SK-N-SH (cell line): ENCODE data around the gene CASK. TPM values are rescaled to one million over a fixed set of nuclear protein-coding genes. Genes with fewer than 3 reads are reported as not detected.

Source experiments
- CTCF ChIA-PET: fragments of 300-600, 350-600 bp; formaldehyde crosslinking; extraction: SDS; loops from one replicate; lab custom pipeline; 2021; lab: Yijun Ruan, JAX
- POLR2A ChIA-PET: fragments of 350-600 bp; sonication (Branson Sonifier 250); formaldehyde crosslinking; extraction: SDS; loops from one replicate; lab custom pipeline; 2020; ENCODE audit warnings: antibody characterized with exemption, inconsistent platforms; lab: Yijun Ruan, JAX
- DNase-seq: peaks from one replicate; pipeline ENCODE4 v3.0.0; 2012
- H2AFZ ChIP-seq: fragments of 200-600 bp; sonication (generic); 2 replicates; pipeline ENCODE4 v1.8.1; 2016; ENCODE audit warnings: antibody characterized with exemption, mild to moderate bottlenecking, low read depth
- H3F3A ChIP-seq: fragments of 200-600 bp; sonication (generic); replicated peaks from 2 replicates; pipeline ENCODE3; 2016; ENCODE audit warnings: antibody characterized with exemption, mild to moderate bottlenecking; ENCODE audit not compliant: insufficient read depth
- H3K27ac ChIP-seq, 2 experiments: fragments of 200-500 bp in 1 of 2; fragments of 200-600 bp in 1 of 2; sonication (Bioruptor generic) in 1 of 2; sonication (generic), shearing (Covaris generic) in 1 of 2; 2 replicates each; pipeline versions ENCODE4 v1.5.1 to v1.6.1; 2014 to 2016; ENCODE audit warnings: low read depth in 2 of 2, inconsistent platforms in 1 of 2, low read length in 1 of 2, mild to moderate bottlenecking in 1 of 2, mixed read lengths in 1 of 2
- H3K27me3 ChIP-seq: fragments of 200-600 bp; sonication (generic), shearing (Covaris generic); 2 replicates; pipeline ENCODE4 v1.6.1; 2016; ENCODE audit warnings: mixed run types; ENCODE audit not compliant: insufficient read depth
- H3K36me3 ChIP-seq, 2 experiments: fragments of 200-500 bp in 1 of 2; fragments of 200-600 bp in 1 of 2; sonication (Bioruptor generic) in 1 of 2; sonication (generic) in 1 of 2; replicated peaks in 1 of 2; 2 replicates each; pipeline versions ENCODE3 to v1.5.1; 2014 to 2016; ENCODE audit warnings: low read length in 1 of 2, mild to moderate bottlenecking in 1 of 2; ENCODE audit not compliant: insufficient read depth in 2 of 2, control insufficient read depth in 1 of 2
- H3K4me1 ChIP-seq, 2 experiments: fragments of 200-500 bp in 1 of 2; fragments of 200-600 bp in 1 of 2; sonication (Bioruptor generic) in 1 of 2; sonication (generic), shearing (Covaris generic) in 1 of 2; 2 replicates each; pipeline versions ENCODE4 v1.5.1 to v1.6.1; 2014 to 2016; ENCODE audit warnings: low read depth in 1 of 2, low read length in 1 of 2, mixed run types in 1 of 2; ENCODE audit not compliant: insufficient read depth in 2 of 2, control insufficient read depth in 1 of 2
- H3K4me2 ChIP-seq: fragments of 200-600 bp; sonication (generic), shearing (Covaris generic); 2 replicates; pipeline ENCODE4 v1.6.1; 2017; ENCODE audit warnings: mixed run types
- H3K4me3 ChIP-seq, 2 experiments: fragments of 200-500 bp in 1 of 2; fragments of 200-600 bp in 1 of 2; sonication (Bioruptor generic) in 1 of 2; sonication (generic), shearing (Covaris generic) in 1 of 2; 2 replicates each; pipeline versions ENCODE4 v1.5.1 to v1.8.1; 2014 to 2016; ENCODE audit warnings: low read depth in 2 of 2, inconsistent platforms in 1 of 2, low read length in 1 of 2, mild to moderate bottlenecking in 1 of 2, mixed read lengths in 1 of 2, moderate library complexity in 1 of 2
- H3K79me2 ChIP-seq: fragments of 200-600 bp; sonication (generic); 2 replicates; pipeline ENCODE4 v1.8.1; 2017; ENCODE audit warnings: mild to moderate bottlenecking; ENCODE audit not compliant: insufficient read depth
- H3K9ac ChIP-seq: fragments of 200-600 bp; sonication (generic); 2 replicates; pipeline ENCODE4 v1.6.1; 2017; ENCODE audit warnings: mixed run types
- H3K9me2 ChIP-seq: fragments of 200-600 bp; sonication (generic); 2 replicates; pipeline ENCODE4 v1.6.1; 2017; ENCODE audit warnings: mixed run types
- H3K9me3 ChIP-seq: fragments of 200-600 bp; sonication (generic); 2 replicates; pipeline ENCODE4 v1.6.1; 2017; ENCODE audit warnings: mixed run types, mild to moderate bottlenecking, moderate library complexity
- H4K20me1 ChIP-seq: fragments of 200-600 bp; sonication (generic); 2 replicates; pipeline ENCODE4 v1.6.1; 2017; ENCODE audit warnings: mild to moderate bottlenecking, mixed run types; ENCODE audit not compliant: insufficient read depth
- EZH2phosphoT487 ChIP-seq: fragments of 200-600 bp; sonication (generic); IDR thresholded peaks from 2 replicates; pipeline ENCODE4 v1.6.1; 2017; ENCODE audit warnings: low read depth, mixed run types, mild to moderate bottlenecking, antibody characterized with exemption, moderate library complexity, borderline replicate concordance
- GABPA ChIP-seq: IDR thresholded peaks from 2 replicates; pipeline ENCODE4 v1.4.0; 2012; ENCODE audit warnings: low read depth, mild to moderate bottlenecking
- JUND ChIP-seq: IDR thresholded peaks from 2 replicates; pipeline ENCODE4 v1.4.0; 2012
- MEF2A ChIP-seq: IDR thresholded peaks from 2 replicates; pipeline ENCODE4 v1.4.0; 2012; ENCODE audit warnings: low read depth, borderline replicate concordance
- MXI1 ChIP-seq: IDR thresholded peaks from 2 replicates; pipeline ENCODE4 v1.6.1; 2012; ENCODE audit warnings: mild to moderate bottlenecking, low read depth, low read length, improper control_type of control experiment
- RAD21 ChIP-seq: IDR thresholded peaks from 2 replicates; pipeline ENCODE4 v1.6.1; 2012; ENCODE audit warnings: mild to moderate bottlenecking, low read length
- RCOR1 ChIP-seq: fragments of 150-350 bp; IDR thresholded peaks from 2 replicates; pipeline ENCODE4 v1.6.1; 2017; ENCODE audit warnings: antibody characterized with exemption, low read length
- RFX5 ChIP-seq: IDR thresholded peaks from 2 replicates; pipeline ENCODE4 v1.6.1; 2012; ENCODE audit warnings: mild to moderate bottlenecking, improper control_type of control experiment, low read length
- SMC3 ChIP-seq: IDR thresholded peaks from 2 replicates; pipeline ENCODE4 v1.6.1; 2012; ENCODE audit warnings: low read depth, low read length, improper control_type of control experiment
- TAF1 ChIP-seq: IDR thresholded peaks from 2 replicates; pipeline ENCODE4 v1.6.1; 2012; ENCODE audit warnings: low read depth, mild to moderate bottlenecking, low read length, moderate library complexity, borderline replicate concordance
- TEAD4 ChIP-seq: IDR thresholded peaks from 2 replicates; pipeline ENCODE4 v1.4.0; 2012; ENCODE audit warnings: mild to moderate bottlenecking, borderline replicate concordance; ENCODE audit not compliant: insufficient read depth
- YY1 ChIP-seq: IDR thresholded peaks from 2 replicates; pipeline ENCODE4 v1.4.0; 2012; ENCODE audit warnings: low read depth, mild to moderate bottlenecking
- WGBS: methylation state at CpG from one replicate; pipeline ENCODE4 v1.1.6; 2017; ENCODE audit warnings: low lambda C conversion rate; 5-methylcytosine and 5-hydroxymethylcytosine counted together
- polyA plus RNA-seq, 3 experiments: library from polyadenylated mRNA; depleted of rRNA; stranded (reverse); fragments of >200 nt; gene quantifications; 2 replicates each; pipeline ENCODE4 v1.2.3, GENCODE V29; 2012
- TF ChIP-seq, protein P1 (sequence below): IDR thresholded peaks from 2 replicates; pipeline ENCODE4; 2012
- TF ChIP-seq, protein P2 (sequence below): IDR thresholded peaks from 2 replicates; pipeline ENCODE4 v1.6.1; 2012; ENCODE audit warnings: mild to moderate bottlenecking, low read depth, low read length, moderate library complexity
- TF ChIP-seq, protein P3 (sequence below): IDR thresholded peaks from 2 replicates; pipeline ENCODE4 v1.4.0; 2012; ENCODE audit warnings: low read depth
- TF ChIP-seq, protein P4 (sequence below): IDR thresholded peaks from 2 replicates; pipeline ENCODE4 v1.4.0; 2012; ENCODE audit warnings: low read depth, borderline replicate concordance

Gene CASK
- polyA plus RNA-seq, 1 of the 3 experiments (the other 2 are of a cell fraction), result 7.0 TPM

DNA sequence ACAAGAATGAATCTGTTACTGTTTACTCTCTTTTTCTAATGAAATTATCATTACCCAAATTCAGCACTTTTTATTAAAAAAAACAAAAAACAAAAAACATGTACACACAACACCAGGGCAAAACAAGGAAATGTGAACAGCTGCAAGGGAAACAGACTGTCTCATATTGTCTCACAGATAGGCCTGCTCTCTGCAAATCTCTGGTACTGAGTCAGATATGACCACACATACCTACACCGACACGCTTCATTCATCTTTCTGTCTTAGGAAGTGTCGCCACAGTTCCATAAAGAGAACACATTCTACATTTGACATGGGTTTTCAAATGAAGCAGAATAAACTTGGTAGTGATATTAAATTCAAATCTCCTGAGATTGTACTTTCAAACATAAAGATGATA lies 326.8 kb downstream of the CASK start (continued):
- no peak for TF ChIP-seq GABPA
- TF ChIP-seq, protein P1, sequence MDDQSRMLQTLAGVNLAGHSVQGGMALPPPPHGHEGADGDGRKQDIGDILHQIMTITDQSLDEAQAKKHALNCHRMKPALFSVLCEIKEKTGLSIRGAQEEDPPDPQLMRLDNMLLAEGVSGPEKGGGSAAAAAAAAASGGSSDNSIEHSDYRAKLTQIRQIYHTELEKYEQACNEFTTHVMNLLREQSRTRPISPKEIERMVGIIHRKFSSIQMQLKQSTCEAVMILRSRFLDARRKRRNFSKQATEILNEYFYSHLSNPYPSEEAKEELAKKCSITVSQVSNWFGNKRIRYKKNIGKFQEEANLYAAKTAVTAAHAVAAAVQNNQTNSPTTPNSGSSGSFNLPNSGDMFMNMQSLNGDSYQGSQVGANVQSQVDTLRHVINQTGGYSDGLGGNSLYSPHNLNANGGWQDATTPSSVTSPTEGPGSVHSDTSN, result no peak
- TF ChIP-seq MEF2A, result no peak
- TF ChIP-seq RFX5, result no peak
- TF ChIP-seq RAD21, result no peak
- TF ChIP-seq, all 33 proteins: peak for 0

DNA sequence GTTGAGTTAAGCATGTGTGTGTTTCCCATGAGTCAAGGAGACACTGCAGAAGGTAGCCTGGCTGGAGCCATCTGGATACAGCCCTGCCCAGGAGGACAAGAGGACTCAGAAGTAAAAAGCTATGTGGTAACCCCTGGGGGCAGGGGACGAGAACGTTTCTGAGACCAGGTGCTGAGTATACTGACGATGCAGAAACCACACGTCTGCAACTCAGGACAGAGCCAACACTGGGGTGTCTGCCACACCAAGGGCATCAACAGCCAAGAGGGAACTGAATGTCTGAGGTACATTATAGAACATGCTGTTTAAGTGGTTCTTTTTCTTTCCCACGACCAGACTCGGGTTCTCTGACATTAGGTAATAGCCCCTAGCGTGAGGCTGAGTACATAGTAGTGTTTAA lies 328.7 kb downstream of the CASK start:
- CTCF ChIA-PET, result interaction anchor here (1.1 kb wide), 1 partner anchor 18 kb away, joined by 3 read pairs; no protein-coding TSS in a partner anchor

More for the DNA sequence above, 328.7 kb downstream of the CASK start:
- no peak overlapping the region for H3K27ac ChIP-seq
- no peaks in the 10 kb centered on the region for H4K20me1 ChIP-seq
- 46% methylated on average over 7 of the region's 7 CpGs for WGBS
- no peak for DNase-seq
- H3K9me2 ChIP-seq, result no peaks in the 10 kb centered on the region
- no peak overlapping the region for H3K9ac ChIP-seq
- peaks cover 4% of the 10 kb centered on the region; the same call in 1 of the 2 replicates for H3K27me3 ChIP-seq
- no peak overlapping the region for H3K4me2 ChIP-seq
- no peaks in the 10 kb centered on the region for H3K4me1 ChIP-seq
- no peaks in the 10 kb centered on the region for H3K79me2 ChIP-seq
- H2AFZ ChIP-seq, result no peak overlapping the region
- H3K4me3 ChIP-seq, result no peak overlapping the region
- H3K9me3 ChIP-seq, result no peaks in the 10 kb centered on the region
- no peaks in the 10 kb centered on the region for H3K36me3 ChIP-seq
- H3F3A ChIP-seq, result no peaks in the 10 kb centered on the region
- TF ChIP-seq MXI1 (no peak), TAF1 (no peak), EZH2phosphoT487 (no peak), RCOR1 (no peak), TEAD4 (no peak), GABPA (no peak), SMC3 (no peak), YY1 (no peak), JUND (no peak), RAD21 (no peak)
- TF ChIP-seq, protein P2, sequence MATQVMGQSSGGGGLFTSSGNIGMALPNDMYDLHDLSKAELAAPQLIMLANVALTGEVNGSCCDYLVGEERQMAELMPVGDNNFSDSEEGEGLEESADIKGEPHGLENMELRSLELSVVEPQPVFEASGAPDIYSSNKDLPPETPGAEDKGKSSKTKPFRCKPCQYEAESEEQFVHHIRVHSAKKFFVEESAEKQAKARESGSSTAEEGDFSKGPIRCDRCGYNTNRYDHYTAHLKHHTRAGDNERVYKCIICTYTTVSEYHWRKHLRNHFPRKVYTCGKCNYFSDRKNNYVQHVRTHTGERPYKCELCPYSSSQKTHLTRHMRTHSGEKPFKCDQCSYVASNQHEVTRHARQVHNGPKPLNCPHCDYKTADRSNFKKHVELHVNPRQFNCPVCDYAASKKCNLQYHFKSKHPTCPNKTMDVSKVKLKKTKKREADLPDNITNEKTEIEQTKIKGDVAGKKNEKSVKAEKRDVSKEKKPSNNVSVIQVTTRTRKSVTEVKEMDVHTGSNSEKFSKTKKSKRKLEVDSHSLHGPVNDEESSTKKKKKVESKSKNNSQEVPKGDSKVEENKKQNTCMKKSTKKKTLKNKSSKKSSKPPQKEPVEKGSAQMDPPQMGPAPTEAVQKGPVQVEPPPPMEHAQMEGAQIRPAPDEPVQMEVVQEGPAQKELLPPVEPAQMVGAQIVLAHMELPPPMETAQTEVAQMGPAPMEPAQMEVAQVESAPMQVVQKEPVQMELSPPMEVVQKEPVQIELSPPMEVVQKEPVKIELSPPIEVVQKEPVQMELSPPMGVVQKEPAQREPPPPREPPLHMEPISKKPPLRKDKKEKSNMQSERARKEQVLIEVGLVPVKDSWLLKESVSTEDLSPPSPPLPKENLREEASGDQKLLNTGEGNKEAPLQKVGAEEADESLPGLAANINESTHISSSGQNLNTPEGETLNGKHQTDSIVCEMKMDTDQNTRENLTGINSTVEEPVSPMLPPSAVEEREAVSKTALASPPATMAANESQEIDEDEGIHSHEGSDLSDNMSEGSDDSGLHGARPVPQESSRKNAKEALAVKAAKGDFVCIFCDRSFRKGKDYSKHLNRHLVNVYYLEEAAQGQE, result no peak
- TF ChIP-seq, protein P3, sequence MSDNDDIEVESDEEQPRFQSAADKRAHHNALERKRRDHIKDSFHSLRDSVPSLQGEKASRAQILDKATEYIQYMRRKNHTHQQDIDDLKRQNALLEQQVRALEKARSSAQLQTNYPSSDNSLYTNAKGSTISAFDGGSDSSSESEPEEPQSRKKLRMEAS, result no peak
- TF ChIP-seq, protein P4, sequence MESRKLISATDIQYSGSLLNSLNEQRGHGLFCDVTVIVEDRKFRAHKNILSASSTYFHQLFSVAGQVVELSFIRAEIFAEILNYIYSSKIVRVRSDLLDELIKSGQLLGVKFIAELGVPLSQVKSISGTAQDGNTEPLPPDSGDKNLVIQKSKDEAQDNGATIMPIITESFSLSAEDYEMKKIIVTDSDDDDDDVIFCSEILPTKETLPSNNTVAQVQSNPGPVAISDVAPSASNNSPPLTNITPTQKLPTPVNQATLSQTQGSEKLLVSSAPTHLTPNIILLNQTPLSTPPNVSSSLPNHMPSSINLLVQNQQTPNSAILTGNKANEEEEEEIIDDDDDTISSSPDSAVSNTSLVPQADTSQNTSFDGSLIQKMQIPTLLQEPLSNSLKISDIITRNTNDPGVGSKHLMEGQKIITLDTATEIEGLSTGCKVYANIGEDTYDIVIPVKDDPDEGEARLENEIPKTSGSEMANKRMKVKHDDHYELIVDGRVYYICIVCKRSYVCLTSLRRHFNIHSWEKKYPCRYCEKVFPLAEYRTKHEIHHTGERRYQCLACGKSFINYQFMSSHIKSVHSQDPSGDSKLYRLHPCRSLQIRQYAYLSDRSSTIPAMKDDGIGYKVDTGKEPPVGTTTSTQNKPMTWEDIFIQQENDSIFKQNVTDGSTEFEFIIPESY, result no peak
- POLR2A ChIA-PET, result no interaction called here
